Subcutaneous abdominal adipose tissue (tissue), 5 donors: Measurements from ENCODE around the gene ABHD17B.

Experiments
- H3K27ac ChIP-seq: one replicate; pipeline ENCODE4 v1.7.0; 2013; ENCODE audit warnings: low read depth, mild to moderate bottlenecking, inconsistent platforms, low read length, moderate library complexity
- H3K27me3 ChIP-seq, 5 donors: one replicate each; pipeline ENCODE4 v1.7.0; 2013; ENCODE audit warnings: low read length in 5 of 5, inconsistent platforms in 1 of 5; ENCODE audit not compliant: control insufficient read depth in 5 of 5, insufficient read depth in 4 of 5
- H3K36me3 ChIP-seq, 5 donors: one replicate each; pipeline ENCODE4 v1.7.0; 2013; ENCODE audit warnings: low read length in 5 of 5; ENCODE audit not compliant: control insufficient read depth in 5 of 5, insufficient read depth in 5 of 5
- H3K4me1 ChIP-seq, 5 donors: one replicate each; pipeline ENCODE4 v1.7.0; 2013; ENCODE audit warnings: low read length in 5 of 5, mild to moderate bottlenecking in 3 of 5, moderate library complexity in 1 of 5; ENCODE audit not compliant: control insufficient read depth in 5 of 5, insufficient read depth in 5 of 5
- H3K4me3 ChIP-seq, 5 donors: one replicate each; pipeline ENCODE4 v1.7.0; 2013; ENCODE audit warnings: low read length in 5 of 5, low read depth in 1 of 5
- H3K9ac ChIP-seq, 5 donors: one replicate each; pipeline ENCODE4 v1.7.0; 2013; ENCODE audit warnings: low read length in 5 of 5, mild to moderate bottlenecking in 4 of 5, moderate library complexity in 3 of 5
- H3K9me3 ChIP-seq, 5 donors: one replicate each; pipeline ENCODE4 v1.7.0; 2013; ENCODE audit warnings: low read length in 5 of 5; ENCODE audit not compliant: control insufficient read depth in 5 of 5
- donor health status: healthy.
- donor health status: healthy.
- donor health status: healthy.
- donor health status: healthy.
- donor health status: healthy.

The ABHD17B gene

GRCh38 chr9:71897577-71897976, 13.4 kb downstream of the ABHD17B start:
- Histone ChIP-seq H3K27me3 (no peaks in the 10 kb centered on the region), H3K9ac (no peak overlapping the region), H3K4me3 (no peak overlapping the region), H3K36me3 (no peaks in the 10 kb centered on the region), H3K4me1 (peaks cover 0 to 13% (median 7%) of the 10 kb centered on the region in 5 donors), H3K9me3 (no peaks in the 10 kb centered on the region), H3K27ac (no peak overlapping the region)

GRCh38 chr9:71896761-71897160, 14.2 kb downstream of the ABHD17B start:
- no peaks in the 10 kb centered on the region for H3K36me3 ChIP-seq
- no peak overlapping the region for H3K9ac ChIP-seq
- no peak overlapping the region for H3K4me3 ChIP-seq
- H3K9me3 ChIP-seq: no peaks in the 10 kb centered on the region
- H3K4me1 ChIP-seq: peaks cover 0 to 13% (median 7%) of the 10 kb centered on the region in 5 donors
- no peak overlapping the region for H3K27ac ChIP-seq
- no peaks in the 10 kb centered on the region for H3K27me3 ChIP-seq

- H3K4me1 ChIP-seq: peaks cover 0 to 13% (median 7%) of the 10 kb centered on the region in 5 donors
- H3K4me3 ChIP-seq: no peak overlapping the region
- no peak overlapping the region for H3K27ac ChIP-seq
- H3K27me3 ChIP-seq: no peaks in the 10 kb centered on the region
- no peaks in the 10 kb centered on the region for H3K9me3 ChIP-seq
- no peaks in the 10 kb centered on the region for H3K36me3 ChIP-seq
- H3K9ac ChIP-seq: no peak overlapping the region
Measured at GRCh38 chr9:71895955-71896354, 15.0 kb downstream of the ABHD17B start.

GRCh38 chr9:71895117-71895516, 15.9 kb downstream of the ABHD17B start:
- no peaks in the 10 kb centered on the region for H3K9me3 ChIP-seq
- H3K27me3 ChIP-seq: no peaks in the 10 kb centered on the region
- H3K9ac ChIP-seq: no peak overlapping the region
- H3K4me1 ChIP-seq: peaks cover 0 to 13% (median 7%) of the 10 kb centered on the region in 5 donors
- no peak overlapping the region for H3K4me3 ChIP-seq
- no peak overlapping the region for H3K27ac ChIP-seq
- no peaks in the 10 kb centered on the region for H3K36me3 ChIP-seq

GRCh38 chr9:71891557-71892189, 19.3 kb downstream of the ABHD17B start:
- Histone ChIP-seq H3K27me3 (no peaks in the 10 kb centered on the region), H3K4me3 (no peak overlapping the region), H3K9me3 (no peaks in the 10 kb centered on the region), H3K27ac (no peak overlapping the region), H3K4me1 (peaks cover 0 to 11% (median 7%) of the 10 kb centered on the region in 5 donors), H3K36me3 (no peaks in the 10 kb centered on the region), H3K9ac (no peak overlapping the region)

GRCh38 chr9:71890042-71890679, 20.8 kb downstream of the ABHD17B start:
- Histone ChIP-seq H3K4me3 (no peak overlapping the region), H3K27me3 (no peaks in the 10 kb centered on the region), H3K36me3 (no peaks in the 10 kb centered on the region), H3K9me3 (no peaks in the 10 kb centered on the region), H3K27ac (no peak overlapping the region), H3K9ac (no peak overlapping the region), H3K4me1 (peaks cover 0 to 8% (median 3%) of the 10 kb centered on the region in 5 donors)

- Histone ChIP-seq H3K4me3 (no peak overlapping the region), H3K36me3 (no peaks in the 10 kb centered on the region), H3K9me3 (peaks cover 0 to 11% (median 9%) of the 10 kb centered on the region in 5 donors), H3K9ac (no peak overlapping the region), H3K4me1 (peaks cover 0 to 6% (median 0%) of the 10 kb centered on the region in 5 donors), H3K27ac (no peak overlapping the region), H3K27me3 (no peaks in the 10 kb centered on the region)
Measured at GRCh38 chr9:71887362-71887761, 23.6 kb downstream of the ABHD17B start.

GRCh38 chr9:71886541-71886940, 24.5 kb downstream of the ABHD17B start:
- Histone ChIP-seq H3K27ac (no peak overlapping the region), H3K27me3 (no peaks in the 10 kb centered on the region), H3K36me3 (no peaks in the 10 kb centered on the region), H3K4me1 (peaks cover 0 to 6% (median 0%) of the 10 kb centered on the region in 5 donors), H3K9me3 (peaks cover 0 to 15% (median 11%) of the 10 kb centered on the region in 5 donors), H3K9ac (no peak overlapping the region), H3K4me3 (no peak overlapping the region)

- no peaks in the 10 kb centered on the region for H3K36me3 ChIP-seq
- no peaks in the 10 kb centered on the region for H3K27me3 ChIP-seq
- peaks cover 0 to 18% (median 13%) of the 10 kb centered on the region in 5 donors for H3K9me3 ChIP-seq
- H3K9ac ChIP-seq: no peak overlapping the region
- peaks cover 0 to 6% (median 0%) of the 10 kb centered on the region in 5 donors for H3K4me1 ChIP-seq
- no peak overlapping the region for H3K27ac ChIP-seq
- H3K4me3 ChIP-seq: no peak overlapping the region
Measured at GRCh38 chr9:71886015-71886414, 25.0 kb downstream of the ABHD17B start.

- H3K9me3 ChIP-seq: peaks cover 0 to 20% (median 15%) of the 10 kb centered on the region in 5 donors
- H3K27me3 ChIP-seq: no peaks in the 10 kb centered on the region
- H3K9ac ChIP-seq: no peak overlapping the region
- H3K27ac ChIP-seq: no peak overlapping the region
- H3K36me3 ChIP-seq: no peaks in the 10 kb centered on the region
- H3K4me3 ChIP-seq: no peak overlapping the region
- peaks cover 0 to 6% (median 0%) of the 10 kb centered on the region in 5 donors for H3K4me1 ChIP-seq
Measured at GRCh38 chr9:71885467-71885866, 25.5 kb downstream of the ABHD17B start.
